ENCODE measurements around the gene BRINP3.
"Not testable (repeated sequence)": the region's sequence is repeated elsewhere in the genome, so short reads cannot be mapped to it uniquely, and the experiment has no call there.

GRCh38 chr1:190120564-190120963 is 357.1 kb downstream of the BRINP3 start:
- TF ChIP-seq, protein P1, sequence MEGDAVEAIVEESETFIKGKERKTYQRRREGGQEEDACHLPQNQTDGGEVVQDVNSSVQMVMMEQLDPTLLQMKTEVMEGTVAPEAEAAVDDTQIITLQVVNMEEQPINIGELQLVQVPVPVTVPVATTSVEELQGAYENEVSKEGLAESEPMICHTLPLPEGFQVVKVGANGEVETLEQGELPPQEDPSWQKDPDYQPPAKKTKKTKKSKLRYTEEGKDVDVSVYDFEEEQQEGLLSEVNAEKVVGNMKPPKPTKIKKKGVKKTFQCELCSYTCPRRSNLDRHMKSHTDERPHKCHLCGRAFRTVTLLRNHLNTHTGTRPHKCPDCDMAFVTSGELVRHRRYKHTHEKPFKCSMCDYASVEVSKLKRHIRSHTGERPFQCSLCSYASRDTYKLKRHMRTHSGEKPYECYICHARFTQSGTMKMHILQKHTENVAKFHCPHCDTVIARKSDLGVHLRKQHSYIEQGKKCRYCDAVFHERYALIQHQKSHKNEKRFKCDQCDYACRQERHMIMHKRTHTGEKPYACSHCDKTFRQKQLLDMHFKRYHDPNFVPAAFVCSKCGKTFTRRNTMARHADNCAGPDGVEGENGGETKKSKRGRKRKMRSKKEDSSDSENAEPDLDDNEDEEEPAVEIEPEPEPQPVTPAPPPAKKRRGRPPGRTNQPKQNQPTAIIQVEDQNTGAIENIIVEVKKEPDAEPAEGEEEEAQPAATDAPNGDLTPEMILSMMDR (IDR thresholded peaks at IDR 0.05): not testable (repeated sequence)
- not testable (repeated sequence) for TF ChIP-seq POLR2A (IDR thresholded peaks at IDR 0.05)

Data from Peyer's patch (tissue), 4 donors.